GM18907 (cell line): ENCODE data around the gene SLC26A9.

ENCODE experiments used
- ATAC-seq: cut with Tn5 transposase; IDR thresholded peaks from one replicate; pipeline ENCODE4 v1.9.1; 2021; ENCODE audit warnings: mild to moderate bottlenecking, moderate library complexity; ENCODE audit not compliant: unreplicated experiment

SLC26A9 gene

DNA sequence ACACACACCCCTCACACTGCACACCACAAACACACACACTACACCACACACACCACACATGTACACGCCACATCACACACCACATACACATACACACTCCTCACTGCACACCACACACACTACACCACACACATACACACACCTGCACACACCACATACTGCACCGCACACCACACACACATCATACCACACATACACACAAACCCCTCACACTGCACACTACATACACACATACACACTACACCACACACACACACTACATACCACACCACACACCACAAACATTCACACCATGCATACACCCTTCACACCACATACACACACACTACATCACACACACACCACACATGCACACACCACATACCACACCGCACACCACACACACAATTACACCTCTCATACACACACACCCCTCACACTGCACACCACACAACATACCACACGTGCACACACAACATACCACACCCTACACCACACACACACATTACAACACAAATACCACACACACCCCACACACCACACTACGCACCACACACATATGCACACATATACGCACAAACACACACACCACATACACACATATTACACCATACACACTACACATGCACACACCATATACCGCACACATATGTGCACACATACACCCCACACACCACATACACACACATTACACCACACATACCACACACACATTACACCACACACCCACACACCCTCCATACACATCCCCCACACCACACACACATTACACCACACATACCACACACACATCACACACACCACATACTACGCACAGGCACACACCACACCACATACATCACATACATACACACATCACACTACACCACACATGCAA lies 30.3 kb upstream of the SLC26A9 start:
- no peak for ATAC-seq

GRCh38 chr1:205972491-205973168 lies 29.4 kb upstream of the SLC26A9 start:
- ATAC-seq: no peak

DNA sequence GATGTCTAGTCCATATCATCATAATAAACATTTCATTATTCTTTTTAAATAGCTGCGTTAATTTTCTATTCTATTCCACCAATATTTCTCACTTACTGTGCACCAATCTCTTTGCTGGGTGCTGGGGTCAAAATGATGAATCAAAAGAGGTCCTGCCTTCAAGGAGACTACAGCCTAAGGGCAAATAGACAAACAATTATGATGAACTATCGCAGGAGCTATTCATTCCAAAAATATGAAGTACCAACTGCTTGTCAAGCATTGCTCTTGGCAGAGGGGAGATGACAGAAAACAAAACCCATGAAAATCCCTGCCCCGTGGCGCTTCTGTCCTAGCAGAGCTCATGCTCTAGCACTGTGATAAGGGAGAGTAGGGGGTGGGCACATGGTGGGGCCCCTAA lies 28.8 kb upstream of the SLC26A9 start:
- ATAC-seq: no peak

GRCh38 chr1:205971082-205971481 lies 27.8 kb upstream of the SLC26A9 start:
- no peak for ATAC-seq

DNA sequence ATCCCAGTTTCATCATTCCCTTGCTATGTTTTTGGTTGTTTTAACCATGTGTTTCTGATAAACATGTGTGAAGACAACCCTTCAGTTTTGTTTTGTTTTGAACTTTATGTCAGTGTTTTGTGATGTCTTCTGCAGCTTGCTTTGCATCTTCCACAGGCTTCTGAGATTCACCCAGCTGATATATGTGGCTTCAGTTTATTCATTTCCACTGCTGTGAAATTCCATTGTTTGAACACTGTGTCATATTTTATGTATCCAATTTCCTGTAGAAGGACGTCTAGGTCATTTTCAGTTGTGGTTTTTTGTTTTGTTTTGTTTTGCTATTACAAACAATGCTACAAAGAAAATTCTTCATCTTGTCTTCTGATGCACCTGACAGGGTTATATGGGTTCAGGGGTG lies 27.2 kb upstream of the SLC26A9 start:
- ATAC-seq: no peak

GRCh38 chr1:205969229-205969628 lies 26.0 kb upstream of the SLC26A9 start:
- no peak for ATAC-seq

DNA sequence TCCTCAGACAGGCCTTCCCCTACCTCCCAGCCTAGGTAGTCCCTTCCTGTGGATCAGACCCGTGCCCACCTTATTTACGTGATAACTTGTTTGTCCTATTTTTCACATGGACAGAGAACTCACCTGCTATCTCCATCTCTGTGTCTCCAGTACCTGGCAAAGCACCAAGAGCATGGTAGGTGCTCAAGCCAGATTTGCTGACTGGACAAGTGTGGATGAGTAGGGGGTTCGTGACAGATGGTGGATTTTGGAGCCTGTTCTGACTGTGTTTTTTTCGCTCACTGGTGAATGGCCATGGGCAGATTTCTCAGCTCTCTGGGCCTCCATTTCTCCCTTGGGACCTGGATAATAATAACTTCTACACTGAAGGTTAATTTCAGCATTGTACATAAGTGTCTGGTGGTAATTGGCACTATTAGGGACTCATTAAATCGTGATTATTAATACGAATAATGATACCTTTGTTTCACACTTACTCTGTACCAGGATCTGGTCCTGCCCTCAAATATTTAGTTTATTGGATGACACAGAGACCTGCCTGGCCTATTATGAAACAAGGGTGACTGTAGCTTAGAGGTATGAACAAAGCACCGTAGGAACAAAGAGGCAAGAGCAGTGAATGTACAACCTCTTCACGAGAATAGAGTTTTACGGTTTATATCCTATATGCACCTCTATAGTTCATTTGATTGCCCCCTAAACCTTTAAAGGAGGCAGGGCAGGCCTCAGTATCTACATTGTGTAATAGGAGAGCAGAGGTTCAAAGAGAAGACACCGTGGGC lies 24.5 kb upstream of the SLC26A9 start:
- ATAC-seq: no peak

DNA sequence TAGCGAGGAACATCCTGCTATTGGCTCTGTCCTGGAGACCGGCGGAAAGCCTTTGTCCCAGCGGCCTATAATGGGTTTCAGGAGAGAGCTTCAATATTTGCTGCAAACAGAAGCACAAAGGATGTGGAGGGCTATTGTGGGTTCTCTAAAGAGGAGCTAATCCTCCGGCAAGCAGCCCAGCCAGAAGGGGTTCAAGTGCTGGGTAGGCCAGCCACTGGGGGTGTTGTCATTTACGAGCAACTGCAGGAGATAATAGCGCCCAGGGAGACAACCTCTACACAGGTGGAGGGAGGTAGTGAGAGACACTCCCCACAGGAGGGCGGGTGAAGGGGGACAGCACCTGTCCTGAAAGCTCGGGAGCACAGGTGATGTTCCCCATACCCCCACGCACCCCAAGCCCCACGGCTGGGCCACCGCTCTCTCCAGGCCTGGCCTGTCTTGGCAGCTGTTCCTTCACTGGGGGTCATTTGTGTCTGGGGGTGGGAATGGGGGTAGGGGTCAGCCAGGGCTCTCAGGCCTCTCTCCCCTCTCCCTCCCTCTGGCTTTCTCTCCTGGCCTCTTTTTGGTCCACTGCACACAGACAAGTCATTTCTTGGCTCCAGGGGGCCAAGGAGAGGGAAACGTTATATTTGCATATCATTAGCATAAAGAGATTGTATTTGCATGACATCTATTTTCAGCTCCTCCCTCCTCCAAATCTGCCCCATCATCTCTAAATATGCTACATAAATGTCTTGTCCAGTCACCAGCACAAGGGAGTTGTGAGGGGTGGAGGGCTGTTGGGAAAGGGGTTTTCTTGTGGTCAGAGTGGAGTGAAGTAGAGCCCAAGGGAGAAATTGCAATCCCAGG lies 22.0 kb upstream of the SLC26A9 start:
- no peak for ATAC-seq

- no peak for ATAC-seq
These were observed 20.3 kb upstream of the SLC26A9 start for GRCh38 chr1:205963352-205964155.

DNA sequence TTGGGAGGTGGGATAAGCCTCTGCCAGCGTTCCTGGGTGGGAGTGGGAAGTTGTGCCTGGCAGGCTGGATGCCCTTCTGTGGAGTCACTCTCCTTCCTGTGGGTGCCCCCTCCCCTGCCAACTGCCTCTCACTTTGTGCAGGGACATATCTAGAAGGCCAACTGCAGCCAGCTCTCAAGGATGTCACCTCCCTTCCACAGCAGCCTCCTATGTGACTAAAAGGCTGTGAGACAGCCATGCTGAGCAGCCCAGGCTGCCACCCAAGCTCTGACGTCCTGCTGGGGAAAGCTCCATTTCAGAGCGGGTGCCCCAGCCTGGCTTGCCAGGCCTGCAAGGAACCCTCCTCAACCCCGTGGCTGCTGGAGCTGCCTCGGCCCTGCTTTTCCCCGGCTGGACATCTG lies 19.6 kb upstream of the SLC26A9 start:
- ATAC-seq: no peak

DNA sequence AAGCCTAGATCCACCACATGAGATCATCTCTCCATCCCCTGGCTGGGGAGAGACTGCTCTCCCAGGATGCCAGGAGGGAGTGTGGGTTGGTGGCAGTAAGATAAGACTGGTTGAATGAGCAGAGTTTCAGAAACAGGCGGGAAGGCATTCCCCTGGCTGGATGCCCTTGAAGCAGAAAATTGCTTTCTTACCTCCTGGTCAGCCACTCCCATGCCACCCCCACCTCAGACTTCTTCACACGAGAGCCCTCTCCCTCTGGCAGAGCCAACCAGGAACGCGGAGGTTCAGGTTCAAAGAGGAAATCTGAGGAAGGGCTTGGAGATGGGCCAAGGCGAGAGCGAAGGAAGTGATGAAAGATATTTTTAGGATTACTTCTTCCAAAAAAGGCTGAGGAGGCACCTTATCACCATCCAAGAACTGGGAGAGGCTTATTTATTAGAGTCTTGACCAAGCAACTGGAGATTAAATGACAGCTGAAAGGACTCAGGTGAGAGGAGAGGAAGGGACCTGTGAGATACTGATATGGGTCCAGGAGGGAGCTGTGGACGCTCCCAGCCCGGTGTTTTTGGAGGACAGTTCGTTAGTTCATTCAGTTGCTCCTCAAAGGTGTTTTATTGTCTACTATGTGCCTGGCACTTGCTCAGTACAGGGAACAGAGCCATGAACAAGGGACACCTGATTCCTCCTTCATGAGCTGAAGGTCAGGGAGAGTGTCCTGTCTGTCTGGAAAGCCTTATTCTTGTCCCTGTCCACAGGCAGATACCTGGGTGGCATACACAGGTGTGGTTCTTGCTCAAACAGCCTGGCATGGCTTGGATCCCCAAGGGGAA lies 18.9 kb upstream of the SLC26A9 start:
- no peak for ATAC-seq

DNA sequence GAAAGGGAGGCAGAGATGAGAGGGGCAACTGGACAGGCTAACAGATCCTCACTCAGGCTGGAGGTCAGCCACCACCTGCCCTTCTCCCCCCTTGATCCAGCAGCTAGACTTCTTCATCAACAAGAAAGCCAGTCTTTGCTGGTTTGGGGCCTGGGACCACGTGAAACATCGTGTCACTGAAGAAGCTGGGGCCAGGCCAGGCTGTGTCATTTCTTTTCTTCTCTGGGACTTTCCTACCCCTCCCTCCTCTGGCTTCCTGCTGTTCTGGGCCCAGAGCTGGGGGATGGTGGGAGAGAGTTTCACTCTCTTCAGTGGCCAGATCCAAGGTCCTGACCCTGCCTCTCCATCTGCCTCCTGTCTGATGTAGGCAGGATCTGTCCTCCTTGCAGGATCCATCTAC lies 18.1 kb upstream of the SLC26A9 start:
- no peak for ATAC-seq

GRCh38 chr1:205959789-205960188 lies 16.5 kb upstream of the SLC26A9 start:
- no peak for ATAC-seq

DNA sequence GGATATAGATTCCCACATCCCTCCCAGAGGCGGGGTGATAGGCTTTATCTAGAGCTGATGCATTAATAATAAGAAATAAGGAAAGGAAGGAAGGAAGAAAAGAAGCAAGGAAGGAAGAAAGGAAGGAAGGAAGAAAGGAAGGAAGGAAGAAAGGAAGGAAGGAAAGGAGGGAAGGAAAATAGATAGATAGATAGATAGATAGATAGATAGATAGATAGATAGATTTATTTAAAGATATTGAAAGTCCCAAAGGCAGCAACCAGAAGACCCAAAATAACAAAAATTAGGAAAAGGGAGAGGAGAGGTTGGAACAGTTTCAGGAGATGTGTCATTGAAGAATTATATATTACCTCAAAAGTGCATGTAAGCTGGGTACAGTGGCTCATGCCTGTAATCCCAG lies 12.2 kb upstream of the SLC26A9 start:
- no peak for ATAC-seq

- ATAC-seq: no peak
These were observed 11.7 kb upstream of the SLC26A9 start for GRCh38 chr1:205954819-205955404.

DNA sequence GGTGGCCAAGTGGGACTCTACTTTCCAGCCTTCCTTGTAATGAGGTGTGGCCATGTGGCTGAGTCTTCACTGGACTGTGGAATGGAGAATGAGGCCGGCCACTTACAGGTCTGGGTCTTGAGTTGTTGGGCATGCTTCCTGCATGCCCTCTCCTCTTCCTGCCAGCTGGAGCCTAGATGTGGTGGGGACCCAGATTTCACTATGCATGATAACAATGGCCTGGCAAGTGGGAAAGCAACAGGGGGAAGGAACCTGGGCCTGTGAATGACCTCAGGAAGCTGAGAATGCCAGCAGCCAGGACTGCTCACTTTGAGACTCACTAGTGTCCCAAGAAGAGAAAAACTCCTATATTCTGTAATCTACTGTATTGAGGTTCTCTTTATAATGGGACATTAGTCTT lies 8.5 kb upstream of the SLC26A9 start:
- ATAC-seq: no peak

DNA sequence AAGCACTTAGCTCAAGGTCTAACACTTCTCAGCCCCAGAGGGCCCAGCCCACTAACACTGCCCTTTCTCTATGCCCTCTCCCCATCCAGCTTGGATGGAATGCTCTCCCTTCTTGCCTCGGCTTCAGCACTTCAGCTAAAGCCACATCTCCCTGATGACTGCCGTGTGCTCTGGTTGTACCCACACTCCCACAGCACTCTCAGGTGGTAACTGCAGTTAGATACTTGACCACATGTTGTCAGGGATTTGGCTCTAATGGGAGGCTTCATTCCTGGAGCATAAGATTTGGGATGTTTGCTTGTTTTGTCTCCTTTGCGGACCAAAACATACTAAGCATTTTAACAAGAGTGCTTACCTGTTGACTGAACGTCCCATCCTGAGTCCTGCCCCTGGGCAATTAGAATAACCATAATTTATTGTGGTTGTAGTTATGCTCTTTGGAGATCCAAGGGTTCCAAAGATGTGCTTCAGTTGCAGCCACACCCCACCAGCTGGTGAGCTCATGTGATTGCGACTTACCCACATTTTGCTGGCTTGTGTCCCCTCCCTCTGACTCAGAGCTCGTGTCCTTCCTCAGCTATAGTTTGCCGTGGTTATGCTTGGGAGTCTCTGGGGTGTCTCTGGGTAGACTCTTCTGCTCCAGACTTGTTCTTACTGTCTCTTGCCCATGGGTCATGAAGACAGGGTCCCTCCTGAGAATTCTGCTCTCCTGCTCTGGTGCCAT lies 7.7 kb upstream of the SLC26A9 start:
- no peak for ATAC-seq

GRCh38 chr1:205950280-205950679 lies 7.0 kb upstream of the SLC26A9 start:
- ATAC-seq: no peak
